ENCODE results near the gene TTC24. TPM values are rescaled to one million over a fixed set of nuclear protein-coding genes. Genes with fewer than 3 reads are reported as not detected.

TTC24 gene
- under 1 TPM in 1 of 7 donors, not detected in 6; 0.15 TPM for total RNA-seq
- under 1 TPM in 1 of 2 donors, not detected in 1; 0.12 TPM for polyA plus RNA-seq
- long read RNA-seq, donor 1: 0 reads
- long read RNA-seq, donor 2: 0 reads
- long read RNA-seq, donor 3: 0 reads

DNA sequence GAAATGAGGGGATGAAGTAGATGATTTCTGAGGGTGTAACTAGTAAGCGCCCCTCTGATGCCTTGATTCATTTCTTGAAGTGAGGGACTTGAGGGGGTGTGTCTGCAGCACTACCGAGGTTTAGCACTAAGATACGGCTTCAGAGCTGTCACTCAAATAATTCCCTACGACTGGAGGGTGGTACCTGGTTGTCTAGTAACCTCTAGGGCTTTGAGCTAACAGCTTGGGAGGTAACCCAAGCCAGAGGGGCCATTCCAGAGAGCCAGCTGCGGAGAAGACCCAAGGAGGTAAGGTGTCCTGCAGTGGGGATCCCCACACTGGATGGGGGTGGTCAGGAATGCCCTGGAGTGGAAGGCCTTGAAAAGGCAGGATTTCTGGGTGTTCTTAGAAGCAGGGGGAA lies at the start of gene TTC24:
TSS of gene TTC24 (plus strand) at position 252 of the 400 bp plus-strand sequence. CDS start 1,642 bp downstream, outside the sequence.
- TF ChIP-seq POLR2A (IDR thresholded peaks at IDR 0.05): no peak
- TF ChIP-seq EP300 (IDR thresholded peaks at IDR 0.05): no peak
- TF ChIP-seq, protein P1, sequence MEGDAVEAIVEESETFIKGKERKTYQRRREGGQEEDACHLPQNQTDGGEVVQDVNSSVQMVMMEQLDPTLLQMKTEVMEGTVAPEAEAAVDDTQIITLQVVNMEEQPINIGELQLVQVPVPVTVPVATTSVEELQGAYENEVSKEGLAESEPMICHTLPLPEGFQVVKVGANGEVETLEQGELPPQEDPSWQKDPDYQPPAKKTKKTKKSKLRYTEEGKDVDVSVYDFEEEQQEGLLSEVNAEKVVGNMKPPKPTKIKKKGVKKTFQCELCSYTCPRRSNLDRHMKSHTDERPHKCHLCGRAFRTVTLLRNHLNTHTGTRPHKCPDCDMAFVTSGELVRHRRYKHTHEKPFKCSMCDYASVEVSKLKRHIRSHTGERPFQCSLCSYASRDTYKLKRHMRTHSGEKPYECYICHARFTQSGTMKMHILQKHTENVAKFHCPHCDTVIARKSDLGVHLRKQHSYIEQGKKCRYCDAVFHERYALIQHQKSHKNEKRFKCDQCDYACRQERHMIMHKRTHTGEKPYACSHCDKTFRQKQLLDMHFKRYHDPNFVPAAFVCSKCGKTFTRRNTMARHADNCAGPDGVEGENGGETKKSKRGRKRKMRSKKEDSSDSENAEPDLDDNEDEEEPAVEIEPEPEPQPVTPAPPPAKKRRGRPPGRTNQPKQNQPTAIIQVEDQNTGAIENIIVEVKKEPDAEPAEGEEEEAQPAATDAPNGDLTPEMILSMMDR (IDR thresholded peaks at IDR 0.05): no peak
- H3K4me1 ChIP-seq (ENCODE audit: insufficient read depth): no peaks in the 10 kb centered on the region
- H3K4me3 ChIP-seq: no peak within 1 kb of the TSS
- no peak for DNase-seq
- no peaks in the 10 kb centered on the region for H3K9me3 ChIP-seq
- H3K36me3 ChIP-seq: no peaks in the 10 kb centered on the region
- no peaks in the 10 kb centered on the region for H3K27me3 ChIP-seq
- intact Hi-C loops (cut with DNase I): no loop called here
- 70 to 76% (median 71%) methylated on average over 5 of the region's 5 CpGs for WGBS, 3 donors
- H3K27ac ChIP-seq: no peak within 1 kb of the TSS

DNA sequence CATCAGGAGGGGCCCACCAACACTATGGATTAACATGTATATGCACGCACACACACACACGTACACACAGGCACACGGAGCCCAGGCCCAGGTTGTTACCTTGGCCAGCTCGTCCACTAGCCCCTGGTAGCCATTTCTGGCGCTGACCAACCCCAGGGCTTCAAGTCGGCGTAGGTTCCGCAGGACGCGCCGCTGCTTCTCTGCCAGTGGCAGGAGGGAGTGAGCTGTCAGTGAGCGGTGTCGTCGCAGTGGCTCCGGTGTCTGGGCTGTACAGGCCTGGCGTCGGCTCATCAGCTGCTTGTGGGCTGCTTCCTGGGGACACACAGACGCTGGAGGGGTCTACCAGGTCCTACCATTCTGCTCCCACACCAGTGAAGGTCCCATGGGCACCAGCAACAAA lies 49.5 kb upstream of the TTC24 start:
- intact Hi-C loops (cut with DNase I): loop anchor here in 1 of 4 donors (5.0 kb wide), 1 partner anchor 283 kb away; the partner anchor contains the start of gene PAQR6
- Histone ChIP-seq H3K4me1 (ENCODE audit: insufficient read depth) (peaks cover 1% of the 10 kb centered on the region), H3K4me3 (no peak overlapping the region), H3K36me3 (no peaks in the 10 kb centered on the region), H3K9me3 (no peaks in the 10 kb centered on the region), H3K27ac (no peak overlapping the region), H3K27me3 (no peaks in the 10 kb centered on the region)
- WGBS, 3 donors: 96 to 97% (median 96%) methylated on average over 18 of the region's 18 CpGs
- DNase-seq: no peak
- TF ChIP-seq, protein P1 (IDR thresholded peaks at IDR 0.05): no peak
- no peak for TF ChIP-seq EP300 (IDR thresholded peaks at IDR 0.05)
- no peak for TF ChIP-seq POLR2A (IDR thresholded peaks at IDR 0.05)

DNA sequence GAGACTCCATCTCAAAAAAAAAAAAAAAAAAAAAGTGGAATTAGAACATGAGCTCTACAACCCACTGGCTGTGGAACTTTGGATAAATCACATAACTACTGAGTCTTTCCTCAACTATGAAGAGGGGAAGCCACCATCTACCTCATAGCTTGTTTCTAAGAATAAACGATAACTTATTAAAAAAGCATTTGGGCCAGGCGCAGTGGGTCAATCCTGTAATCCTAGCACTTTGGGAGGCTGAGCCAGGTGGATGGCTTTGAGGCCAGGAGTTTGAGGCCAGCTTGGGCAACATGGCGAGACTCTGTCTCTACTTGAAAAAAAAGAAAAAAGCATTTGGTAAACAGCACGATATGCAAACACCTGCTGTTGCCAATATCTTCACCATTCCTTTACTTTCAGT lies 47.1 kb upstream of the TTC24 start:
- TF ChIP-seq POLR2A (IDR thresholded peaks at IDR 0.05) (no peak), EP300 (IDR thresholded peaks at IDR 0.05) (no peak)
- TF ChIP-seq, protein P1 (IDR thresholded peaks at IDR 0.05): no peak
- DNase-seq: no peak
- H3K27ac ChIP-seq: no peak overlapping the region
- intact Hi-C loops (cut with DNase I): loop anchor here in 1 of 4 donors (5.0 kb wide), 1 partner anchor 285 kb away; the partner anchor contains the start of gene PAQR6
- H3K36me3 ChIP-seq: no peaks in the 10 kb centered on the region
- WGBS, 3 donors: 81 to 88% (median 86%) methylated on average over 4 of the region's 4 CpGs
- no peak overlapping the region for H3K4me3 ChIP-seq
- no peaks in the 10 kb centered on the region for H3K9me3 ChIP-seq
- no peaks in the 10 kb centered on the region for H3K4me1 ChIP-seq (ENCODE audit: insufficient read depth)
- H3K27me3 ChIP-seq: no peaks in the 10 kb centered on the region

DNA sequence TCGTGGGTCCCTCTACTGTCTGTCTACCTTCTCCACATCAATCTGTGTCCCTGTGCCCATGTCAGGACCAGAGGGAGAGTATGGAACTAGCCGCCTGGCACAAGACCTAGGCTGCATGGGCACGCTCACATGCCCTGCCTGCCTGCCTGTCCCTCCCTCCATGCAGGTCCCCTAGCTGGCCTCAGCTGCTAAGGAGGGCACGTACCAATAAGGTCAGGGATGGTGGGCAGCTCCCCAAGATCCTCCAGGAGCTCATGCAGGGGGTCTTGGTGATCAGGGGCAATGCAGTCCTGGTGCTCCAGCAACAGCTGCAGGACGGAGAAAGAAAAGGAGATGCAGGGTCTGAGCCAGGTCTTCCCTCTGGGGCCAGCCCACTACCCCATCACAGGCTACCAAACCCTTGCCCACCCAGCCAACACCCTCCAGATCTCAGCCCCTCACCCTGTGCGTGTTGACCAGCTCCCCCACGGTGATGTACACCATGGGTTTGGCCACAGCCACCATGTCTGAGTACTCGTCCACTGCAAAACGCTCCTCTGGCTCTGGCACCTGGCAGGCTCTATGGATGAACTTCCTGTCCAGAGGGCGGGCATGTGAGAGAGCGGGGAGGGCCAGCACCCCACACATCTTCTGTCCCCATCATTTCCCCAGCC lies 45.8 kb upstream of the TTC24 start:
- intact Hi-C loops (cut with DNase I): loop anchor here in 1 of 4 donors (5.0 kb wide), 1 partner anchor 286 kb away; the partner anchor contains the start of gene PAQR6
- WGBS, 3 donors: 91% methylated on average over 11 of the region's 11 CpGs
- no peaks in the 10 kb centered on the region for H3K36me3 ChIP-seq
- no peak overlapping the region for H3K27ac ChIP-seq
- no peak for DNase-seq
- TF ChIP-seq EP300 (IDR thresholded peaks at IDR 0.05): no peak
- TF ChIP-seq, protein P1 (IDR thresholded peaks at IDR 0.05): no peak
- TF ChIP-seq POLR2A (IDR thresholded peaks at IDR 0.05): no peak
- no peaks in the 10 kb centered on the region for H3K9me3 ChIP-seq
- no peaks in the 10 kb centered on the region for H3K27me3 ChIP-seq
- H3K4me1 ChIP-seq (ENCODE audit: insufficient read depth): no peaks in the 10 kb centered on the region
- no peak overlapping the region for H3K4me3 ChIP-seq
